GM10847 (cell line): ENCODE measurements around the gene CACNB1.

Experiments
- POLR2A ChIP-seq: IDR thresholded peaks from 2 replicates; pipeline ENCODE4 v1.6.1; 2011; ENCODE audit not compliant: insufficient read length; ENCODE audit errors: extremely low read depth

Gene CACNB1

GRCh38 chr17:39174920-39175694, 22.4 kb downstream of the CACNB1 start:
- TF ChIP-seq POLR2A: no peak

- no peak for TF ChIP-seq POLR2A
These were observed 23.8 kb downstream of the CACNB1 start for GRCh38 chr17:39173526-39174274.

GRCh38 chr17:39173080-39173479, 24.4 kb downstream of the CACNB1 start:
- TF ChIP-seq POLR2A: no peak

- no peak for TF ChIP-seq POLR2A
These were observed 25.5 kb downstream of the CACNB1 start for GRCh38 chr17:39171933-39172332.

- no peak for TF ChIP-seq POLR2A
These were observed 26.9 kb downstream of the CACNB1 start for GRCh38 chr17:39170558-39170957.

- TF ChIP-seq POLR2A: no peak
These were observed 27.4 kb downstream of the CACNB1 start for GRCh38 chr17:39170109-39170508.

- no peak for TF ChIP-seq POLR2A
These were observed 28.0 kb downstream of the CACNB1 start for GRCh38 chr17:39169518-39169917.

GRCh38 chr17:39169101-39169500, 28.4 kb downstream of the CACNB1 start:
- no peak for TF ChIP-seq POLR2A

GRCh38 chr17:39167476-39167875, 30.0 kb downstream of the CACNB1 start:
- no peak for TF ChIP-seq POLR2A

GRCh38 chr17:39166437-39167335, 30.8 kb downstream of the CACNB1 start:
- no peak for TF ChIP-seq POLR2A

- TF ChIP-seq POLR2A: no peak
These were observed 31.6 kb downstream of the CACNB1 start, which contains the start of gene ARL5C for GRCh38 chr17:39165841-39166349. Gene ARL5C, minus strand, starts transcription at chr17:39166161. Its CDS starts 401 bp downstream, at chr17:39165760.

- TF ChIP-seq POLR2A: no peak
These were observed 32.2 kb downstream of the CACNB1 start for GRCh38 chr17:39165178-39165840.

GRCh38 chr17:39164675-39165143, 32.8 kb downstream of the CACNB1 start:
- no peak for TF ChIP-seq POLR2A

- TF ChIP-seq POLR2A: no peak
These were observed 35.5 kb downstream of the CACNB1 start for GRCh38 chr17:39161962-39162361.
